HL-60 (cell line): Measurements from ENCODE around the gene ADAM12.

Source experiments
- CTCF ChIP-seq: IDR thresholded peaks from one replicate; pipeline ENCODE4 v1.5.1; 2011; ENCODE audit warnings: low read length, control low read depth, inconsistent platforms; ENCODE audit not compliant: insufficient read depth
- GABPA ChIP-seq: IDR thresholded peaks from 2 replicates; pipeline ENCODE4 v1.6.1; 2012; ENCODE audit warnings: low read depth
- POLR2AphosphoS5 ChIP-seq: IDR thresholded peaks from 2 replicates; pipeline ENCODE4 v1.6.1; 2012; ENCODE audit warnings: low read depth
- REST ChIP-seq: IDR thresholded peaks from 2 replicates; pipeline ENCODE4 v1.6.1; 2012; ENCODE audit warnings: low read depth; ENCODE audit not compliant: insufficient replicate concordance
- SPI1 ChIP-seq: IDR thresholded peaks from 2 replicates; pipeline ENCODE4 v1.6.1; 2012; ENCODE audit warnings: low read depth, mild to moderate bottlenecking, borderline replicate concordance

- no peak for TF ChIP-seq POLR2AphosphoS5
- no peak for TF ChIP-seq CTCF
- no peak for TF ChIP-seq GABPA
- no peak for TF ChIP-seq REST
- no peak for TF ChIP-seq SPI1
Observed at GRCh38 chr10:125990974-125991373, 397.3 kb downstream of the ADAM12 start.
